Stimulated activated CD8-positive, alpha-beta memory T cell treated with anti-CD3 and anti-CD28 coated beads, Interleukin-4, amount 100 ng/mL, for 4 hours (primary cell): ENCODE measurements around the gene ZNF626.
"Not testable (repeated sequence)": the region's sequence is repeated elsewhere in the genome, so short reads cannot be mapped to it uniquely, and the experiment has no call there.

ENCODE experiments used
- DNase-seq, 2 donors: peaks; one replicate each; pipeline ENCODE4 v3.0.0-alpha.2; 2020; ENCODE audit warnings: low read depth in 2 of 2, low spot score in 1 of 2

The ZNF626 gene

GRCh38 chr19:20661150-20661819, at the start of gene ZNF626:
Gene ZNF626 (minus strand): TSS chr19:20661571. CDS start chr19:20661446, 125 bp downstream.
- peak; percentile 80 to 87 for DNase-seq

- DNase-seq: no peak
These were observed 7.9 kb upstream of the ZNF626 start for GRCh38 chr19:20669263-20669662.

- DNase-seq: no peak
These were observed 5.9 kb upstream of the ZNF626 start for GRCh38 chr19:20667281-20667680.

GRCh38 chr19:20664901-20665781, 3.8 kb upstream of the ZNF626 start:
- no peak for DNase-seq

- not testable (repeated sequence) for DNase-seq
These were observed 3.1 kb upstream of the ZNF626 start for GRCh38 chr19:20664475-20664874.

GRCh38 chr19:20662421-20663105, 1.2 kb upstream of the ZNF626 start:
- no peak for DNase-seq

GRCh38 chr19:20660473-20661140, 764 bp downstream of the ZNF626 start:
- no peak for DNase-seq

- no peak for DNase-seq
These were observed 20.8 kb downstream of the ZNF626 start for GRCh38 chr19:20640545-20640944.

- DNase-seq: no peak
These were observed 21.3 kb downstream of the ZNF626 start for GRCh38 chr19:20640023-20640422.

GRCh38 chr19:20624560-20624959, 36.8 kb downstream of the ZNF626 start:
- not testable (repeated sequence) for DNase-seq

GRCh38 chr19:20616071-20616470, 45.3 kb downstream of the ZNF626 start:
- no peak for DNase-seq

- not testable (repeated sequence) for DNase-seq
These were observed 46.4 kb downstream of the ZNF626 start for GRCh38 chr19:20614971-20615370.

GRCh38 chr19:20612711-20613316, 48.6 kb downstream of the ZNF626 start:
- DNase-seq: no peak

- DNase-seq: no peak
These were observed 49.5 kb downstream of the ZNF626 start for GRCh38 chr19:20611866-20612265.

- no peak for DNase-seq
These were observed 53.4 kb downstream of the ZNF626 start for GRCh38 chr19:20607943-20608342.
